GM19438 (cell line): ENCODE measurements around the gene TMEM44.

Source experiments
- ATAC-seq: cut with Tn5 transposase; IDR thresholded peaks from one replicate; pipeline ENCODE4 v1.9.1; 2021; ENCODE audit warnings: low read depth; ENCODE audit not compliant: unreplicated experiment

TMEM44 gene, protein sequence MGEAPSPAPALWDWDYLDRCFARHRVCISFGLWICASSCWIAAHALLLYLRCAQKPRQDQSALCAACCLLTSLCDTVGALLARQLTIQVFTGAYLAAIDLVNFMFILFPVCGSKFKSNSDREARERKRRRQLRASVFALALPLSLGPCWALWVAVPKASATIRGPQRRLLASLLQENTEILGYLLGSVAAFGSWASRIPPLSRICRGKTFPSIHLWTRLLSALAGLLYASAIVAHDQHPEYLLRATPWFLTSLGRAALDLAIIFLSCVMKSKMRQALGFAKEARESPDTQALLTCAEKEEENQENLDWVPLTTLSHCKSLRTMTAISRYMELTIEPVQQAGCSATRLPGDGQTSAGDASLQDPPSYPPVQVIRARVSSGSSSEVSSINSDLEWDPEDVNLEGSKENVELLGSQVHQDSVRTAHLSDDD

DNA sequence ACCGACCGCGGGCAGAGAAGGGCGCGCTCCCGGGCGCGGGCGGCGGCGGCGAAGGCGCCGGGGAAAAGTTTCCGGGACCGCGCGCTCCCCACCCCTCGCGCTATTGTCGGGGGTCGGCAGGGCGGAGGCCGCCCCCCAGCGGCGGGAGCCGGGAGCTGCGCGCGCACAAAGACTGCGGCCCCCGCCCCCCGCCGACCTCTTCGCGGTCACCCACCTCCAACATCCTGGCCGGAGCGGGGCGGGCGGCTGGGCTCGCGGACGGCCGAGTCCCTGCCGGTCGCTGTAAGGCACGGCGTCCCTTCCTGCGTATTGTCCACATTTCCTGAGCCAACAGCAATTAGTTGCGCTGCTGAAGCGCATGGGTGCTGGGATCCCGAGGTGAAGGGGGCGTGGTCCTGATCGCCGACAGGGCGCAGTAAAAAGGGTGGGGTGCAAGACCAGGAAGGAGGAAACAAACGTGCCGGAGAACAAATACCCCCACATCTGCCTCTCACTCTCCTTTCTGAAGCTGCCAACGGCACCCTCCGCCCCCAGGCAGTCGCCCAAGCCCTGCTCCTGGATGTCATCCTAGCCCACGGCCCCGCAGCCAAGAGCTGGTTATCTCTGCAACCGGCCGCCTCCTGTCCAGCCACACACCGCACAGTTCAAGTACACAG is at the start of gene TMEM44:
Gene TMEM44 (minus strand): TSS at position 71 of the 656 bp plus-strand sequence. CDS start 204 bp downstream, outside the sequence.
- peak; percentile 68 for ATAC-seq

DNA sequence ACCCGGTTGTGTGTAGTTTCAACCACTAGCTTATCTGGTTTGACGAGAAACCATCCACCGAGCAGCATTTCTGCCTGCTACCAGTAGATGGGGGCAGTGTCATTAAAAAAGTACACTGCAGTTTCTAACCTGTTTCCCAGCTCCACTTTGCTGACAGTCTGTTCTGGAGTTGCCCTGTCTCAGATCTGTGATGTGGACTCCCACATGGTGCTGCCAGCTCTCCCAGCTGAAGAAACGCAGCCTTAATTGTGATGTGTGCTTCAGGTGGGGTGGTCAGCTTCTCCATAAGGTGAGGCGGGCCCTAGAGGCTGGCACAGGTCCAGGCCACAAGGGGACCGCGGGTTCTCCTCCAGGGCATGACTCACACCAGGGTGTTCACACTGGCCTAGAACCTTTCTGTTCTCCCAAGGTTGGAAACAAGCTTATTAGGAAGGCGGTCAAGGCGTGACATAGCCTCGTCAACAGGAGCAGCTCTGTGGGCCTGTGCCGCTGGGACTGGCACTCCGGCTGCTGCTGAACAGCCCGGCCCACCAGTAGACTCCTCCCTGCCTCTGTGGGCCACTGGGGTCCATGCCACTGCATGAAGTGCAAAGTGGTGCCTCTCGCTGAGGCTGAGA is 49.6 kb upstream of the TMEM44 start:
- peak; percentile 34 for ATAC-seq

DNA sequence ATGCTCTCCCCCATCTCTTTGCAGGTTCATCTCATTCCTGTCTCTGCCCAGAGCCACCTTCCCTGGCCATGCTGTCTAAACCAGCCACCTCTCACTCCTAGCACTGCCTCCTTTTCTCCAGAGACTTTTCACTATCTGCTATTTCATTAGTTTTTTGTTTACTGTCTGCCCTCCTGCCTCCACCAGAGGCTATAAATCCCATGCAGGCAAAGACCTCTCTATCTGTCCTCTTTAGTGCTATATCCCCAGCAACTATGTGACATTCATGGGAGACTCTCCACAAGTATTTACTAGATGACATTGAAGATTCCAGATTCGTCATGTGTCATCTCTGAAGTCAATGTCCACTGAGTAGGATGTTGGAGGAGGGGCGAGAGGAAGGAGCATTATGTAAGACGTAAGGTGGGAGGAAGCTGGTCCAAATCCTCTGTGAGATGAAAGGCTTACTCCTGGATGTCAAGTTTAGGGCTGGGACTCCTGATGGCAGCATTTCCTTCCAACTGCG is 49.0 kb upstream of the TMEM44 start:
- no peak for ATAC-seq

DNA sequence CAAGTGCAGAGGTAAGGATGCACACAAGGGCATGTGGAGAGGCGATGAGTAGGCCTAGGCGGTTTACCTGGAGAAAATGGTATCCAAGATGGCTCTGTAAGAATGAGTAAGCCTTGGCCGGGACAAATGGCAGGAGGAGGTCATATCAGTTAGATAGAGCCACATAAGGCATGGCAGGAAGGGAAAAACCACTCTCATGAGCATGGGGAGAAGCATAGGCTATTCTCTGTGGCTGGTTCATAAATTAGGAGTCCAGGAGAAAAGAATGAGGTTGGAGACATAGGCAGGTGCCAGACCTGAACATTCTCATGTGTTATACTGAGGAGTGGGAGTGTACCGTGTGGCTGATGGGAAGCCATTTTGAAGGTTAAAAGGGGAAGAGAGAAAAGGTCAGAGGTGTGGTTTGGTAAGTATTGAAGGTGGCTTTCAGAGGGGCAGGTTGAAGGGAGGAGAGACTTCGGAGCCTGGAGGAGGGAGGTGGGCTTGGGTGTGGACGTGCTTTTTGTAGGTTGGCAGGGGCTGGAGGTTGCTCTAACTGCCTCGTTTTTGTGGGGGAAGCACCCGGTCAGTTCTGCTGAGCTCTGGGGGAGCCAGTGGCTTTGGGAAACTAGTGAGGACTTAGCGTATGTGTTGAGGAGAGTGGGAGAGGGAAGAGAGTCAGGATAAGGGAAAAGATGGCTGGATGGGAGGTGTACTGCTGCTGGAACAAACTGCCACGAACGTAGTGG is 47.8 kb upstream of the TMEM44 start:
- ATAC-seq = no peak

DNA sequence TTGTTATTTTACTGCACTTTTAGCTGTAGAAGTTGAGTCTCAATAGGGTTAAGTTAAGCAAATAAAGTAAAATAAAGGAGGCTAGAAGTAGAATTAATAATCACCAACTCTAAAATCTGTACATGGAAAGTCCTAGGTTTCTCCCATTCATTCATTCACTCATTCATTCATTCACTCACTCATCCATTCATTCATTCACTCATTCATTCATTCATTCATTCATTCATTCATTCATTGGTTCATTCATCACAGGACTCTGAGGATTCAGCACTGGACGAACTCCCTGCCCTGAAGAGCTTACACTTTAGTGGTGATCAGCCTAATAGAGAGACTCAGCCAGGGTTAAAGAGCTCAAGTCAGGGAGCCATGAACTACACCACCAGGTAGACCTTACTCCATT is 43.3 kb upstream of the TMEM44 start:
- ATAC-seq = no peak

DNA sequence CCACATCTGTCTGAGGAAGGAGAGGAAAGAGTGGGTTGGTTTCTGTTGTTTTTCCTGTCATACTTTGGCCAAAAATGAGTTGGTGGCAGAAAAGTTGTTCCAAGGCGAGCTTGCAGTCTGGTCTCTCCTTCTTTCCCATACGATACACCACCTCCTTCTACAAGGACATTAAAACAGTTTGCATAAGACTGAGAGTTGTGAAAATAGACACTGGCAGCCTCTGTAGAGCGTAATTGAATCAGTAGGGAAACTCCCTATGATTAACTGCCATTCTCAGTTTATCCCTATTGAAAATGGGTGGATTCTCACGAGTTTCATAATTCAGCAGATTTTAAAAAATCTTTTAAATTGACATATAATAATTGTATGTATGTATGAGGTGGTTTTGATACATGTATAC is 42.5 kb upstream of the TMEM44 start:
- ATAC-seq = no peak

DNA sequence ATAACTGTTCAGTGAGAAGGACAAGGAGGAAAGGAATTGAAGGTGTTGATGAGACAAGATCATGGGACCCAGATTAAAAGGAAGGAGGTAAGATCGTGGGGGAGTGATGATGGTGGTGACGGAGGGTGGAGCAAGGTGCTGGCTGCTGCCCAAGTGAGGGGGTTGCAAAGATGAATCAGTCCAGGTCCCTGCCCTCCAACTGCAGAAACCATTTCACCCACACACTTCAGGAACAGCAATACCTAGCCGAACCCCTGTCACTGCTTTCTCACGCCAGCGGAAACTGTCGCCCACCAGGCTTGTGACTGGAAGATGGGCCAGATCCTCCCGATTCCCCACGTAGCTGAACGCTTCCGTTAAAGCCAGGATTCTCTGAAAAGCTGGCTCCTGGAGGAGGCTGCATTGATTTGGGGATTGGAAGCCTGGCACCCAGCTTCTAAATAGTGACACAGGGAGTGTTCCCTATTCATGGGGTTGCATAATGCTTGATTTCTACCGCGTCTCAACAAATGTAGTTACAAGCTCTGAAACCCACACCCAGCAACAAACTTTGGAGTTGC is 41.9 kb upstream of the TMEM44 start:
- no peak for ATAC-seq

DNA sequence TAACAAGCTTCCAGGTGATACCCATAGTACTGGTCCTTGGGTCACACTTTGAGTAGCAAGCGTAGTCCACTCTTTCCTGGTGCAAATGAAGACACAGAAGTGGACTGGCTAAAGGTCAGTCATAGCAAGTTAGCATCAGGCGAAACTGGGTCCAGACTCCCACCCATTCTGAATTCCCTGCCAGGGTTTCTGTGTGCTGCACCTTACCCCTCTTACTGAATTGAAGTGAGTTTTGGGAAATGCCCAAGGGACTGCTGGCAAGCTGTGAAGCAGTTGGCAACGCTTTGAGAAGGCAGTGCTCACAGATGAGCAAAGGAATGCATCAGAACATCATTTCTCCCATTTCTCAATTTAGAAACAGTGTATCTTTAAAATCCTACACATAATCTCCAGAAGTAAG is 40.5 kb upstream of the TMEM44 start:
- ATAC-seq = no peak

DNA sequence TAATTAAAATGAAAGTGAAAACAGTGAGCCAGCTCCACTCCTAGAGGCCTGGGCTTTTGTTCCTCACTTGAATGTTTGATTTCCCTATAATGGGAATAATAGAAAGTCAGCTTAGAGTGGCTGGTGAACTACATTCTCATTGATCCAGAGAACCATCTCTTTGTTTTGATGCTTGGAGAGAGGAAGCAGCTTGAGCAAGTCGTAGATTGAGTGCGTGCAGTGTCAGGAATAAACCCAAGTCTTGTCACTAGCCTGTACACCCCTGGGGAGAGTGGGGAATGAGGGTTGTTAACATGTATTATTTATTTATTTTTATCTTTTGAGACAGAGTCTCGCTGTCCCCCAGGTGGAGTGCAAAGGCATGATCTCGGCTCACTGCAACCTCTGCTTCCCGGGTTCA is 39.7 kb upstream of the TMEM44 start:
- ATAC-seq = no peak

DNA sequence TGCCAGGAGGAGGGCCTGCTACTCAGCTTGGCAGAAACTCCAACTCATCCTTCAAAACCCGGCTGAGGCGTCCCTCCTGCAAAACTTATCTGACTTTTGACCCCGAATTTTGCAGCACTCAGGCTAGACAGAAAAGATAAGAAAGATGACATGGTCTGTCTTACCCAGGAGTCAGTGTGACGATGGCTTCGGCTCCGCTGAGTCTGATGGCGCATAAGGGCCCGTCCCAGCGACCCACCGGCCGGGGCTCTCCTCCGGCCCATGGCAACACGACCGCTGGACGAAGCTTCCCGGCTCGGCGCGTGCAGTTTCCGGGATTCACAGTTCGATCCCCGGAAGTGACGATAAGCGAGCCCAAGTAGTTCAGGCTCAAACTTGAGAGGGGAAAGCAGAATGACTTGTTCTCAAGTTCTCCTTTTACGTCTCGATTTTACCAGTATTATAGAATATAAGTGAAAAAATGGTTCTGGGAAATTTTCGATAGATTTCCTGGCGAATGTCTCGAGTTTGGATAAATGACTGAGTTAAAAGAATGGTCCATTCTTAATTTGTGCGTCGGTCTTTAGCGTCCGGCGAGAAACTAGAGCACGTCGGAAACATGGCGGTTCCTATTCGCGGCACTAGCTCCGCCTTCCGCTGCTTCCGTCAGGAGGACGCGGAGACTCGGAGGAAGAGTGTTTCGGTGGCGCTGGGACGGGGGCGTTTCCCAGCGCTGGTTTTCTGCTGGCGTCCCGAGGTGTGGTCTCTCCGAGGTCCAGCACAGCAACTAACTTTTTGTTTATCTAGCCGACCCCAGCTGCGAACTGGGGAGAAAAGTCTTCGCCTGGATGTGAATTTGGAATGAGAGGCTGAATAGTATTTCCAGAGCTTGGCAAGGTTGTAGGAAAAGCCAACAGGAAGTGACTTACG is 38.9 kb upstream of the TMEM44 start, which contains the start of gene LSG1:
Gene LSG1 (minus strand): TSS at position 292 of the 909 bp plus-strand sequence. CDS start 29 bp downstream, at position 263.
- peak; percentile 89 for ATAC-seq

DNA sequence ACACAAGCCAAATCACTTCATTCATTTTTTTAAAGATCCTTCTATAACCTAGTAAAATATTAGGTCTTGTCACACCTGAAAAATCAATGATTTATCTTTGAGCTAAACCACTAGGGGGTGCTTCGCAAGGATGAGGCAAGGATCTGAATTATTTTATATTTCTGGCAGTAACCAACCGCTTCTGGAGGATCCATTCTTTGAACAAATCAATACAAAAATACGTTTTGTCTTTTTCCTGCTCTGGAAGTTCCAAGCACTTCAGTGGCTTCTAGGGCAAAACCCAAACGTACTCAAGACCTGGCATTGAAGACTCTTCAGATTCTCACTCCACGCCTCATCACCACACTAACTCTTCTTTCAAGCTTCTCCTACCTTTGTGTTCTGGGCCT is 38.3 kb upstream of the TMEM44 start:
- peak; percentile 14 for ATAC-seq

DNA sequence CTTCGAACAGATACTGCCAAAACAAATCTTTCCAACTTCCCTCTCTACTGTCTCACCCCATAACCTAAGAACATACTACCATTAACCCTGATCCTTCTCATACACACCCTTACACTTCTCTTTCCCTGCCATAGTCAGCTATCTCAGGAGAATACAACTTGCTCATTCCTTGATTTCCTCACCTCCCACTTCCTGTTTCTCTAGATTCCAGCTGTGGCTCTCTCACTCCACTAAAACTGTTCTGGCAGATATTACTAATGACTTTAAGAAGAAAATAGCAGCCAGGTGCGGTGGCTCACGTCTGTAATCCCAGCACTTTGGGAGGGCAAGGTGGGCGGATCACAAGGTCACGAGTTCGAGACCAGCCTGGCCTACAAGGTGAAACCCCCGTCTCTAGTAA is 34.1 kb upstream of the TMEM44 start:
- ATAC-seq = no peak

DNA sequence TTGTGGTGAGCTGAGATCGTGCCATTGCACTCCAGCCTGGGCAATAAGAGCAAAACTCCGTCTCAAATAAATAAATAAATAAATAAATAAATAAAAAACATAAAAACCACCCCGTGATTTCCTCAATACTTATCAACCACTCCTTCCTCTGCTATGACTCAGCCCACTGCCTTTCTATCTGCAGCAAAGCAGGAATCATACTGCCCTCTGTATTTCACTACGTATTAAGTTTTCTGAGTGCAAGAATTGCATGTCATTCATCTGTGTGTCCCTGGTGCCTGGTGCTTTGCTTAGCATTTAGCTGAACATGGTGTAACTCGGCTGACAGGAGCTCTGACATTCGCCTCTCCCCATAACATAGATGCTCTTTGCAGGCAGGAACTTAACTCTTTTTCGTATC is 31.6 kb upstream of the TMEM44 start:
- no peak for ATAC-seq

DNA sequence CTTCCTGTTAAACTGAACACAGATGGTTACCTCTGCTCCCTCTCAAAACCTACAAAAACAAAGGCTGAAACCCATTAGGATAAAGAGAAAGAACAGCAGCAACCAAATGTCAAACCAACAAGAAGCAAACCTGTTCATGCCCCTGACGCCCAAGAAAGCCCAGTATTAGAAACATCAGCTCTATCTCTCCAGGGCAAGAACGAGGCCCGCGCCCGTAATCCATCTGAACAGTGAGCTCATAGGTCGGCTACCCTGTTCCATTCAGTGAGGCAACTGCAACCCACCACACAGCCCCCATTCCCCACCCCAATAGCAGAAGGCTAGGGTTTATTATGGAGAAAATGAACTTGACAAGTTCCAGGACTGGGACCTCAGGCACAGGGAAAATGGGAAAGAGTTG is 28.7 kb upstream of the TMEM44 start:
- no peak for ATAC-seq

DNA sequence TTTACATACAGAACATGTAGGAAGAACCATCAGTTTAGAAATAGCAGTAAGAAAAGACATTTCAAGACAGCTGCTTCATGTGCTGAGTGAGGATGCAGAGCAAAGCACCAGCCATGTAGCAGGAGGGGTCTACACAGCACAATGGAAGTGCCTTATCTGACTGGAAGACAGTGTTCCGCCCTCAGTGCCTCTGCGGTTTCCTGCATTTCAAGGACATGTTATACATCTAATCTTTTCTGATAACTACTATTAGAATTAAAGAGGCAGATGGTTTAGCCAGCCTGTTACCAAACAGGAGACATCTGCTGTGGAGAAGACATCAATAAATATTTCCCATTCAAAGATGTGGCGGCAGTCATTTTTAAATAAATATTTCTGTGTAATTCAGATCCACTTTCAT is 28.2 kb upstream of the TMEM44 start:
- no peak for ATAC-seq

DNA sequence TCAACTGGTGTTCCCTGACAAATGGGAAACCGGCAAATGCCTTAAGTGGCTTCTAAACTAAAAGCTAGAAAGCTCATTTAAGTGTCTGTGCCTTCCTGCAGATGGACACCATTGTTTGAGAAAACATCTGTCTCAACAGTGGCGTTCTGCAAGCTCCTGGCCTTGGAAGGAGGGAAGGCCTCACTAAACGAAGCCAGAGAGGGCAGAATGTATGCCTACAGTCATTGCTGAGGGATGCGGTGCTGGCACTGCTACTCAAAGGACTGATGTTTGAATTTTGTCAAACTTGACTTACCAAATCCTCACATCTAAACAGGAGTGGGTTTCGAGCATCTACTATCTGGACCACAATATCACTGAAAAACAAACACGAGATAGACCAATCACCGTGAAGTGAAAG is 26.6 kb upstream of the TMEM44 start:
- ATAC-seq = no peak

DNA sequence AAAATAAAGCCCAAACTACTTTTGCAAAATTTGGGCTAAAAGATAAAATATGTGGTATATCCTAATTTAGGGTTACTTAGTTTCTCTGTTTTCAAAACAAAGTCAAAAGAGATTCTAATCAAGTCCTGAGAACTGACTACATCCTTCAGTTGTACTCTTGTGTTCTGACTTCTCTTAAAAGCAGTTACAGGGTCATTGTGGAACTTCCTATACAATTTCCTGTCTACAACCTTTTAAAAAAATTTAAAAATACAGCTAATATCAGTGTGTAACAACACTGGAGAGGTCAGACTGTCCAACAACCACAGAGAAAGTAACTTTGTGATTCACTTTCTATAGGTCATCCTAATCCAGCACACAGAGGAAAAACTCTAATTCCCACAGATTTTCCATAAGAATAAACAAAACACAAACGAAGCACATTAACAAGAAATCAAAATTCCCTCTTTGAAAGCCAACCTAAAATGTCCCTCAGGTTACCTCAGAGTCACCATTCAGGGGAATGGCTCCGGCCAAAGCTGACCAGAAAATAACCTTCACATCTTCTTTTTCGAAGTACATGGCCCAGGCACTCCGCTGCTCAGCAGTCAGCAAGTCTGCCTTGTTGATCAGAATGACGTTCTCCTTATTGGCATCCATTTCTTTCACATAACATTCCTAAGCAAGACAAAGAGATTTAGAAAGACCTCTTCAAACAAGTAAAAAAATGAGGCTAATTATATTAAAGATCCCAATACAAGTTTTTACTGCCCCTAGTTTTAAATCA is 25.4 kb upstream of the TMEM44 start:
- ATAC-seq = no peak

DNA sequence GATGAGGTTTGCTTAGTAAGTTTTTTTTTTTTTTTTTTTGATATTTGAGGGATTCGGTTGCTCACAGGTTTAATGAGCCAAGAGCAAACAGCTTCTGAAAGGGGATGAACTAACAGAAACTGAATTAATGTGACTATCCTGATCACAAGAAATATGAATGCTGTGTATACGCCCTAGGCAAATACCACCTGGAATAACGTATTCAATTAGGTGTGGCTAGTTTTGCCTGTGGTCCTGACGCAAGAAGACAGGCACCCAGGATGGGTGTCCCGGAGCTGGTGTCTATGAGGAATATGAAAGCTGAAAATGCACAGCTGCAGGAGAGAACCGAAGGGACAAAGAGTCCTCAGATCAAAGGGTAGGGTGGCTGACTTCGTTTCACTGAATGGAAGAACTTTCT is 24.2 kb upstream of the TMEM44 start:
- ATAC-seq = no peak

DNA sequence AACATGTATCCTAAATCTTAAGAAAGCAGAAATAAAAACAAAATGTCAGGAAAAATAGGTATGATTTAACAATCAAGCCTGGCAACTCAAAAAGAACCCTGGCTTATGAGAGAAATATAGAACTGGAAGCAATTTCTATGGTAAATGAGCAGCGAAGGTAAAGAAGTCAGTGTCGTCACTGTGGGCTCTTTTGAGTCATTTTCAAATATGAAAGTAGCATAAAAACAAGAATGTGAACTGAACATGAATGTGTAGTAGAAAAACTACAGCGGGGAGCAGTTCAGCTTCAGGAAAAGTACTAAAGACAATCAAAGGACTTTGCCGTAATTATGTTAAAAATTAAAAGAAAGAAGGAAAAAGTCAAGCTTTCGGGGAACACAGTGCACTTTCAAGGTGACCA is 21.2 kb upstream of the TMEM44 start:
- ATAC-seq = peak; percentile 88
